ENCODE data around the gene CCDC136. TPM values are rescaled to one million over a fixed set of nuclear protein-coding genes. Genes with fewer than 3 reads are reported as not detected.

CCDC136 gene
- total and polyA plus RNA-seq, 12 donors, result 1.8 to 14.4 (median 8.0) TPM

DNA sequence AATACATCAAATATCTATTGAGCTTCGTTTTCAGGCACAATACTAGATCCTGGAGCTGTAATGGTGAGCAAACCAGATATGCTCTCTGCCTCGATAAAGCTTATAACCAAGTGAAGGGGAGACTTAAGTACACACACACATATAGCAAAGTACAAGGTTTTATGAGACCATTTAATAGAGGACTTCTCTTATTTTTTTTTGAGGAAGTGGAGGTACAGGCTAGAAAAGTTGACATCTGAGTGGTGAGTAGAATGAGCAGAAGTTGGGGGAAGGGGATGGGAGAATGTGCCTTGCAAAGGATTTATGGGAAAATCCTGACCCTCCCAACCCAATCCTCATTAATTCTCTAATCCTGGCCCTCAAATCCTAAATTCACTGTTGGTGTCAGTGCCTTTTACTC, 7.7 kb downstream of the CCDC136 start:
- DNase-seq (no peak), ATAC-seq (no peak)
- no peaks in the 10 kb centered on the region for H3K4me1 ChIP-seq
- no peaks in the 10 kb centered on the region for H3K27me3 ChIP-seq
- no peak overlapping the region for H3K4me3 ChIP-seq
- peaks cover 0 to 15% (median 0%) of the 10 kb centered on the region in 9 donors for H3K36me3 ChIP-seq
- 88% methylated on average over 2 of the region's 2 CpGs for WGBS, 2 donors
- no peaks in the 10 kb centered on the region for H3K9me3 ChIP-seq
- TF ChIP-seq, protein P1, sequence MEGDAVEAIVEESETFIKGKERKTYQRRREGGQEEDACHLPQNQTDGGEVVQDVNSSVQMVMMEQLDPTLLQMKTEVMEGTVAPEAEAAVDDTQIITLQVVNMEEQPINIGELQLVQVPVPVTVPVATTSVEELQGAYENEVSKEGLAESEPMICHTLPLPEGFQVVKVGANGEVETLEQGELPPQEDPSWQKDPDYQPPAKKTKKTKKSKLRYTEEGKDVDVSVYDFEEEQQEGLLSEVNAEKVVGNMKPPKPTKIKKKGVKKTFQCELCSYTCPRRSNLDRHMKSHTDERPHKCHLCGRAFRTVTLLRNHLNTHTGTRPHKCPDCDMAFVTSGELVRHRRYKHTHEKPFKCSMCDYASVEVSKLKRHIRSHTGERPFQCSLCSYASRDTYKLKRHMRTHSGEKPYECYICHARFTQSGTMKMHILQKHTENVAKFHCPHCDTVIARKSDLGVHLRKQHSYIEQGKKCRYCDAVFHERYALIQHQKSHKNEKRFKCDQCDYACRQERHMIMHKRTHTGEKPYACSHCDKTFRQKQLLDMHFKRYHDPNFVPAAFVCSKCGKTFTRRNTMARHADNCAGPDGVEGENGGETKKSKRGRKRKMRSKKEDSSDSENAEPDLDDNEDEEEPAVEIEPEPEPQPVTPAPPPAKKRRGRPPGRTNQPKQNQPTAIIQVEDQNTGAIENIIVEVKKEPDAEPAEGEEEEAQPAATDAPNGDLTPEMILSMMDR (IDR thresholded peaks at IDR 0.05), result no peak
- H3K27ac ChIP-seq, result no peak overlapping the region
- intact Hi-C loops (cut with DNase I), result loop anchor here in 2 of 10 donors (10.0 kb wide), 2 partner anchors 65 to 85 kb away; partner anchors contain the start of gene ATP6V1F (in 1 of the 2)

DNA sequence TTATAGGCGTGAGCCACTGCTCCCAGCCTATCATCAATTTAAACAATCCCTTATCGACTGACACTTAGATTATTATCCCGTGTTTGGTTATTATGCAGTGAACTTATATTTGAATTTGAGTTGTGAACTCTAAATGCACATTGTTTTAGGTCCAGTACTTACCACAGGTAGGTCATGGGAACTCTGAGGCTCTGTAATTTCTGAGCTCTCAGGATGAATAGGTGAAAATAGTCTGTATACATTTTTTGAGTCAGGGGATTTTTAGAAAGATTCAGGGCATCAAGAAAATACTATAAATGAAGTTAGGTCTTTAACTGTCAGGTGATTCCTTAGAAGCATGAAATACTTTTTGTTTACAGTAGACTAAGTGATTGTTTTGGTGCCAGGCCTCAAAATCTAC, 8.8 kb downstream of the CCDC136 start:
- H3K4me1 ChIP-seq, result no peaks in the 10 kb centered on the region
- no peak overlapping the region for H3K4me3 ChIP-seq
- TF ChIP-seq, protein P1 (IDR thresholded peaks at IDR 0.05), result no peak
- 94 to 98% methylated on average over 3 of the region's 3 CpGs for WGBS, 2 donors
- H3K9me3 ChIP-seq, result no peaks in the 10 kb centered on the region
- peaks cover 0 to 27% (median 0%) of the 10 kb centered on the region in 9 donors for H3K36me3 ChIP-seq
- ATAC-seq (no peak), DNase-seq (no peak)
- H3K27me3 ChIP-seq, result no peaks in the 10 kb centered on the region
- no peak overlapping the region for H3K27ac ChIP-seq
- intact Hi-C loops (cut with DNase I), result no loop called here

DNA sequence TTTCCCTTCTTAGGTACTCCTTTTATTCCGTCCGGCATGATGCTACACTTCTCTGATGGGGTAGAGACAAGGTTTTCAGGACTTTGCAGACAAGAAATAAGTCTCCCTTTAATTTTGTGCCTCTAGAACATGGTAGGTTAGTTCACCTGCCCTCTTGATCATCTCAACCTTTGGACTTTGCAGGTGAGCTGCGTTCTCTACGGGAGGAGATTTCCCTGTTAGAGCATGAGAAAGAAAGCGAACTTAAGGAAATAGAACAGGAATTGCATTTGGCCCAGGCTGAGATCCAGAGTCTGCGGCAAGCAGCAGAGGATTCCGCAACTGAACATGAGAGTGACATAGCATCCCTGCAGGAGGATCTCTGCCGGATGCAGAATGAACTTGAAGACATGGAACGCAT, 9.2 kb downstream of the CCDC136 start:
- H3K4me3 ChIP-seq, result no peak overlapping the region
- DNase-seq (no peak), ATAC-seq (no peak)
- 96 to 98% methylated on average over 9 of the region's 9 CpGs for WGBS, 2 donors
- H3K27ac ChIP-seq, result no peak overlapping the region
- H3K4me1 ChIP-seq, result no peaks in the 10 kb centered on the region
- H3K9me3 ChIP-seq, result no peaks in the 10 kb centered on the region
- TF ChIP-seq, protein P1 (IDR thresholded peaks at IDR 0.05), result no peak
- H3K36me3 ChIP-seq, result peaks cover 0 to 31% (median 0%) of the 10 kb centered on the region in 9 donors
- no peaks in the 10 kb centered on the region for H3K27me3 ChIP-seq
- intact Hi-C loops (cut with DNase I), result no loop called here

DNA sequence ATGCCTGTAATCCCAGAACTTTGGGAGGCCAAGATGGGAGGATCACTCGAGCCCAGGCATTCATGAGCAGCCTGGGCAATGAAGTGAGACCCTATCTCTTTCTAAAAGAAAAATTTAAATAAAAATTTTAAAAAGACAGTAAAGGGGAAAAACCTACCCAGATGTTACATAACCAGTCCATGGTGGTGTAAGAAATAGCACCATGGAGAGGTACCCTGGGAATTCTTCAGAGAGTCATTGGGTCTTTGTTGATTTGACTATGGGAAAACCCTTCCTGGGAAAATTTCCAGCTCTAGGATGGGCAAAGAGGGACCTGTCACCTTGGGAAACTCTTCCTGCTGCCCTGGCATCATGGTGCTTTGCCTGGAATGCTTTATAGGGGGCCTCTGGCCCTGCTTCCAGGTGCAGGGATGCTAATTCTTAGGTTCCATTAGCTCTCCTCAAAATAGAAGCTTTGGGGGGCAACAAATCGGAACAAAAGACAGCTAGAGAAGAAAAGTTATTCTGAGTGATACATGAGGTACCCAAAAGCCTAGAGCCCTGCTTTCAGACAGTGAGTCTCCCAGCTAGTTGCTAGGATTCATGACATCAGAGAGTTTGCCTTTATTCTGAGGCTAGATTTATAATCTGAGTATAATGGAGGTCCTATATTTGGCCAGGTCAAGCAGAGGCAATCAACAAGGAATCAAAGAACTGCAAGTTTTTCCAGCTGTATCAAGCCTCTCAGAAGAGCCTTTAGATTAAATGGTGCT, 10.1 kb downstream of the CCDC136 start:
- ATAC-seq, result no peak
- TF ChIP-seq, protein P1 (IDR thresholded peaks at IDR 0.05), result no peak
- intact Hi-C loops (cut with DNase I), result no loop called here
- no peak for DNase-seq
- no peak overlapping the region for H3K27ac ChIP-seq
- no peaks in the 10 kb centered on the region for H3K9me3 ChIP-seq
- peaks cover 0 to 39% (median 0%) of the 10 kb centered on the region in 9 donors for H3K36me3 ChIP-seq
- no peaks in the 10 kb centered on the region for H3K27me3 ChIP-seq
- no peak overlapping the region for H3K4me3 ChIP-seq
- H3K4me1 ChIP-seq, result no peaks in the 10 kb centered on the region
- WGBS, 2 donors, result 88 to 98% methylated on average over 2 of the region's 2 CpGs

All from heart right ventricle (tissue), 16 donors.